IPS-18a (cell line): Measurements from ENCODE around the gene KLC1.

Experiments
- H3K27ac ChIP-seq: one replicate; pipeline ENCODE4 v1.5.1; 2013; ENCODE audit warnings: low read length
- H3K27me3 ChIP-seq: one replicate; pipeline ENCODE4 v1.6.1; 2013; ENCODE audit warnings: mild to moderate bottlenecking, low read length; ENCODE audit not compliant: control insufficient read depth, insufficient read depth
- H3K36me3 ChIP-seq: one replicate; pipeline ENCODE4 v1.6.1; 2013; ENCODE audit warnings: low read depth, low read length; ENCODE audit not compliant: control insufficient read depth
- H3K4me1 ChIP-seq: one replicate; pipeline ENCODE4 v1.6.1; 2013; ENCODE audit warnings: low read depth, low read length; ENCODE audit not compliant: control insufficient read depth
- H3K4me3 ChIP-seq: one replicate; pipeline ENCODE4 v1.5.1; 2013; ENCODE audit warnings: low read length
- H3K9ac ChIP-seq: one replicate; pipeline ENCODE4 v1.6.1; 2013; ENCODE audit warnings: mild to moderate bottlenecking, low read length, moderate library complexity
- H3K9me3 ChIP-seq: one replicate; pipeline ENCODE4 v1.6.1; 2013; ENCODE audit warnings: low read depth, low read length; ENCODE audit not compliant: control insufficient read depth

The KLC1 gene

DNA sequence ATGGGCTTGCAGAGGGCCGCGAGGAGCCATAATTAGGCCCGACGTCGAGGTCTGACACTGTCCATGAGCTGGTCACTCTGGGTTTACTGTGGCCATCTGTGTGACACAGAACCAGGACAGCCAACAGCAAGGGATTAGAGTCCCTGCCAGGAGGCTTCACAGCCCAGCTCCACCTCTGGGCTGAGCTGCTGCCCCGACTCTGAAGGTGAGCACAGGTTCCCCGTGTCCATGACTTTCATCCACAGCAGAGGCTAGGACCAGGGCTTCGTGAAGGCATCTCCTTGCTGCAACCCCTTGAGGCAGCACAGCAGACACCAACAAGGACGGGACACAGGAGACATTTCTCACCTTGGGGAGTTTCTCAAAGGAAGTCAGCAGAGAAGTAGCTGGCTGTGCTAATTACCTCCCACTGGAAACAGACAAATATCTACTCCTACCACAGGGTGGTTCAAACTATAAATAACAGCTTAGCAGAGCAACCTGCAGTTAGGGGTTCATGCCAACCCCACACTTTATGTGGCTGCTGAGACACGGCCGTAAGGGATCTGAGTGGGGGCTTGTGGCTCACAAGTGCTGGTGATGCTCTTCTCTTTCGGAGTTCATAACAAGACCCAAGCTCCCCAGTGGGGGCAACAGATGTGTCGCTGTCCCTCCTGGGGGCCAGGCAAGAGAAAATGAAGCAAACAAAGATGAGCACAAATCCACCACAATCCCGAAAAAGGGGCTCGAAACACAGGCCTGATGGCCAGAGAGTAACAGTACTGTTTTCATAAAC is 115.8 kb downstream of the KLC1 start:
- Histone ChIP-seq H3K36me3 (no peaks in the 10 kb centered on the region), H3K27me3 (no peaks in the 10 kb centered on the region), H3K4me1 (no peaks in the 10 kb centered on the region), H3K27ac (no peak overlapping the region), H3K9me3 (no peaks in the 10 kb centered on the region), H3K9ac (no peak overlapping the region), H3K4me3 (no peak overlapping the region)

DNA sequence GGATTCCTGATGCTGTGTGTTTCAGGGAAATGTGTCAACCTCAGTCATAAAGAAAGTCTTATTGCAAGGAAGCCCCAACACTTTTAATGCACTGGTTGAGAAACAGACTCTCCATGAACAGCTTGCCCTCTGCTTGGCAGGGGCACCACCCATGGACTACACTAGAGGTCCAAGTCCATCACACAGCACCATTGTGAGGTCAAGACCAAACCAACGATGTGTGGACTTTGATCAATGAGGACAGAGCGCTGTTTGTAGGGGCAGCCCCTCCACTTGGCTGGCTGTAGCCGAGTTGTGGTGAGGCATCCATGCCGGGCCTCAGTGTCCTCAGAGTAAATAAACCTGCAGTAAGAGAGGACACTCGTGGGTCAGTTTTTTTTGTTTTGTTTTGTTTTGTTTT is 116.4 kb downstream of the KLC1 start:
- Histone ChIP-seq H3K4me3 (no peak overlapping the region), H3K36me3 (no peaks in the 10 kb centered on the region), H3K4me1 (no peaks in the 10 kb centered on the region), H3K27me3 (no peaks in the 10 kb centered on the region), H3K9me3 (no peaks in the 10 kb centered on the region), H3K9ac (no peak overlapping the region), H3K27ac (no peak overlapping the region)

DNA sequence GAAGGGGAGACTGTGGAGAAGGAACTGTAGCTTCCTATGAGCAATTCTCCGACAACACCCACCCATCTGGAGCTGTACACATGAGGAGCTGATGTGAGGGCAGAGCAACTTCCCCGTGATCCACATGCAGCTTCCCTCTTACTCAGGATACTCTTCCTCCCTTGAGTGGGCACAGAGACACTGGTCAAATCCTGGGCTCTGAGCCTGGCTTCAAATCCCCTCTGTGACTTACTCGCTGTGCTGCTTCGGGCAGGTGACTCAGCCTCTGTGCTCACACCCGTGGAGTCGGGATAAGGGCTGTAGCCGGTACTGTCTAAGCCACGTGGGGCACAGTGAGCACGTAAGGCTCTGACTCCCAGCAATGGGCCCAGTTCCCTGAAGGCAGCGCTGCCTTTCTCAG is 117.7 kb downstream of the KLC1 start:
- Histone ChIP-seq H3K9me3 (no peaks in the 10 kb centered on the region), H3K4me1 (no peaks in the 10 kb centered on the region), H3K27ac (no peak overlapping the region), H3K9ac (no peak overlapping the region), H3K36me3 (no peaks in the 10 kb centered on the region), H3K4me3 (no peak overlapping the region), H3K27me3 (no peaks in the 10 kb centered on the region)

DNA sequence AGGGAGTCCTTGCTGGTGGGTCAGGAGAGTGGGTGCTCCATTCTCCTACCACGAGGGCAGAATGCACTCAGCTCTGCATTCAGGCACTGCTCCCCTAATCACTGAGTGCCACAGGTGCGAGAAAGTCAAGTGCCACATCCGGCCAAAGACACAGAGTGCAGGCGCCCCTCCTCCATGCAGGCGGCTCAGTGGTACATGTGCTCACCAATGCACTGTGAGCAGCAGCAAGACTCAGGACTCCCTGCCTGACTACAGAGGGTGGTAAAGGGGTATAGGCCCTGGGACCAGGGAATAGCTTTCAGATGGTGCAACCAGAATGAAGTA is 119.5 kb downstream of the KLC1 start:
- no peak overlapping the region for H3K9ac ChIP-seq

DNA sequence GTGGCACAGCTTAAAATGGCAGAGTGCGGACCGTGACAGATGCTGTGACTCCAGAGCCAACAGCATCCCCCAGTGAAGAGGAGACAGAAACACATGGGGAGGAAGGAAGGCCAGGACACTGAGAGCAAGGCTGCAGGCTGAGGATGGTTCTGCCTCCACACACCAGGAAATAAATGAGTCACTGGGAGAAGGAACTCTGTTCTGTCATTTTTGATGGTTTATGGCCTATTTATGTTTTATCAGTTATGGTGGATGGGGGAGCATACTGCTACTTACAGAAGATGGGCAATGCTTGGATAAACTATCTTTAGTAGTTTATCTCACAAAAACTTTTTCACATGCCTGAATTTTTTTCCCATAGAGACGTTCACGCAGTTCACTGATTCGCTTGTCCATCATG is 120.4 kb downstream of the KLC1 start:
- Histone ChIP-seq H3K9ac (no peak overlapping the region), H3K27me3 (no peaks in the 10 kb centered on the region), H3K36me3 (no peaks in the 10 kb centered on the region), H3K4me1 (no peaks in the 10 kb centered on the region), H3K9me3 (no peaks in the 10 kb centered on the region), H3K4me3 (no peak overlapping the region), H3K27ac (no peak overlapping the region)

More for the DNA sequence above, 119.5 kb downstream of the KLC1 start:
- Histone ChIP-seq H3K27ac (no peak overlapping the region), H3K27me3 (no peaks in the 10 kb centered on the region), H3K36me3 (no peaks in the 10 kb centered on the region), H3K4me1 (no peaks in the 10 kb centered on the region), H3K4me3 (no peak overlapping the region), H3K9me3 (no peaks in the 10 kb centered on the region)

DNA sequence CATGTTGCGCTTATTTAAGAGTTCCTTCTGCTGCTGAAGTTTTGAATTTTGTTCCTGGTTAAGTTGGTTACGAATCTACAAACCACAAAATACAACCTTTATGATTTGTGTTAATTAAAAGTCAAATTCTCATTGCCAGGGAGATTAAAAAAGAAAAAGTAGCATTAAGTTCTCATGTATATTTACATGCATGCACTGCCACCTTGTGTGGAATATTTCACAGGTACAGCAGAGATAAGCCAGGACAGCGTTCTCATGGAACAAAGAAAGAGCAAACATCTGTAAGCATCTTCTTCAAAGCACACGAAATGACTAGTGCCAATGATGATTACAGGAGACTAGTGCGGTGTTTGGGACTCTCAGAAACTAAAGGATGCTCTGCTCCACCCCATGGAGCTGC is 120.8 kb downstream of the KLC1 start:
- no peaks in the 10 kb centered on the region for H3K4me1 ChIP-seq
- no peaks in the 10 kb centered on the region for H3K9me3 ChIP-seq
- H3K27ac ChIP-seq: no peak overlapping the region
- H3K27me3 ChIP-seq: no peaks in the 10 kb centered on the region
- no peaks in the 10 kb centered on the region for H3K36me3 ChIP-seq
- H3K9ac ChIP-seq: no peak overlapping the region
- H3K4me3 ChIP-seq: no peak overlapping the region
